Frontal cortex (tissue), 4 donors: ENCODE data around the gene SLC25A28. TPM values are rescaled to one million over a fixed set of nuclear protein-coding genes. Genes with fewer than 3 reads are reported as not detected.

Experiments
- DNase-seq, 2 donors: peaks; one replicate each; pipeline ENCODE4 v3.0.0; 2012; ENCODE audit warnings: low spot score in 2 of 2
- FAIRE-seq: peaks from 2 replicates; lab custom pipeline; 2012; peaks lifted over from hg19 to GRCh38; lab: Jason Lieb, UNC
- total RNA-seq: library from RNA; depleted of rRNA; stranded (reverse); fragments of >200 nt; gene quantifications from one replicate; pipeline ENCODE4 v1.2.3, GENCODE V29; 2014
- donor health status: control.
- donor health status: control.
- donor health status: control.

SLC25A28 gene
- total RNA-seq, result 25.3 TPM

- FAIRE-seq, result peak; percentile 99
- peak; percentile 95 to 98 for DNase-seq
These were observed at the start of gene SLC25A28 for GRCh38 chr10:99619851-99620710. Gene SLC25A28 (minus strand): TSS chr10:99620439. CDS start chr10:99620335, 104 bp downstream.

- FAIRE-seq, result no peak
These were observed 47.0 kb upstream of the SLC25A28 start for GRCh38 chr10:99667108-99667751.

GRCh38 chr10:99665304-99665703 is 45.1 kb upstream of the SLC25A28 start:
- FAIRE-seq, result no peak
- DNase-seq, result no peak

More at GRCh38 chr10:99667108-99667751, 47.0 kb upstream of the SLC25A28 start:
- DNase-seq, result no peak

GRCh38 chr10:99661377-99661763 is 41.1 kb upstream of the SLC25A28 start:
- DNase-seq (no peak), FAIRE-seq (no peak)

- FAIRE-seq (no peak), DNase-seq (no peak)
These were observed 40.6 kb upstream of the SLC25A28 start for GRCh38 chr10:99660662-99661376.

GRCh38 chr10:99659868-99660366 is 39.7 kb upstream of the SLC25A28 start:
- DNase-seq, result no peak

GRCh38 chr10:99659031-99659867 is 39.0 kb upstream of the SLC25A28 start, which contains the start of gene ENTPD7:
Gene ENTPD7 (plus strand): TSS chr10:99659509. CDS start chr10:99659957, 448 bp downstream.
- FAIRE-seq (no peak), DNase-seq (peak; percentile 88 to 97)

More at GRCh38 chr10:99659868-99660366, 39.7 kb upstream of the SLC25A28 start:
- FAIRE-seq, result no peak

- FAIRE-seq (no peak), DNase-seq (peak in 1 of 2 donors; percentile 27)
These were observed 38.4 kb upstream of the SLC25A28 start for GRCh38 chr10:99658622-99659030.

GRCh38 chr10:99656199-99657064 is 36.2 kb upstream of the SLC25A28 start:
- no peak for DNase-seq
- FAIRE-seq, result no peak

GRCh38 chr10:99654390-99655175 is 34.3 kb upstream of the SLC25A28 start:
- DNase-seq (no peak), FAIRE-seq (no peak)

- FAIRE-seq (no peak), DNase-seq (no peak)
These were observed 32.7 kb upstream of the SLC25A28 start for GRCh38 chr10:99652800-99653390.

GRCh38 chr10:99648717-99649116 is 28.5 kb upstream of the SLC25A28 start:
- FAIRE-seq (no peak), DNase-seq (no peak)

GRCh38 chr10:99647601-99648151 is 27.4 kb upstream of the SLC25A28 start:
- no peak for FAIRE-seq
- no peak for DNase-seq

GRCh38 chr10:99633832-99634231 is 13.6 kb upstream of the SLC25A28 start:
- no peak for DNase-seq
- FAIRE-seq, result no peak

GRCh38 chr10:99631496-99631895 is 11.3 kb upstream of the SLC25A28 start:
- DNase-seq, result no peak
- no peak for FAIRE-seq

- DNase-seq, result no peak
- FAIRE-seq, result no peak
These were observed 10.8 kb upstream of the SLC25A28 start for GRCh38 chr10:99630991-99631390.

GRCh38 chr10:99630433-99630832 is 10.2 kb upstream of the SLC25A28 start:
- FAIRE-seq (no peak), DNase-seq (no peak)
